ENCODE measurements around the gene DPYSL5.

GRCh38 chr2:26809876-26810577 lies 37.9 kb upstream of the DPYSL5 start:
- TF ChIP-seq CTCF (IDR thresholded peaks at IDR 0.05) (no peak), POLR2A (IDR thresholded peaks at IDR 0.05) (no peak)

Data from tibial nerve (tissue), 3 donors.